SU-DHL-6 (cell line): Measurements from ENCODE around the gene TMEM95.

Experiments used
- H2AFZ ChIP-seq: fragments of 200-600 bp; sonication (generic); 2 replicates; pipeline ENCODE4 v1.6.1; 2014; ENCODE audit warnings: low read depth, mild to moderate bottlenecking, moderate library complexity, mixed read lengths, antibody characterized with exemption, low read length; ENCODE audit not compliant: severe bottlenecking
- H3F3A ChIP-seq: fragments of 200-600 bp; shearing (Covaris generic); 2 replicates; pipeline ENCODE4 v1.6.0; 2016; ENCODE audit warnings: antibody characterized with exemption, mild to moderate bottlenecking; ENCODE audit not compliant: insufficient read depth
- H3K27ac ChIP-seq: fragments of 200-600 bp; sonication (generic); 2 replicates; pipeline ENCODE4 v1.5.1; 2016; ENCODE audit warnings: low read depth, mild to moderate bottlenecking, low read length, moderate library complexity, mixed read lengths
- H3K27me3 ChIP-seq: fragments of 200-600 bp; sonication (generic), shearing (Covaris generic); 2 replicates; pipeline ENCODE4 v1.6.0; 2014; ENCODE audit warnings: mild to moderate bottlenecking, low read length
- H3K36me3 ChIP-seq: fragments of 200-600 bp; sonication (generic); 2 replicates; pipeline ENCODE4 v1.6.1; 2014; ENCODE audit warnings: mild to moderate bottlenecking, low read length, mixed read lengths
- H3K4me2 ChIP-seq: fragments of 300-600, 200-600 bp; shearing (Covaris generic), sonication (generic); 2 replicates; pipeline ENCODE4 v1.6.0; 2014; ENCODE audit warnings: low read length, low read depth, mild to moderate bottlenecking; ENCODE audit not compliant: poor library complexity, severe bottlenecking
- H3K4me3 ChIP-seq: fragments of 200-600 bp; sonication (generic); 2 replicates; pipeline ENCODE4 v1.5.1; 2014; ENCODE audit warnings: antibody characterized with exemption, low read length, mild to moderate bottlenecking, mixed read lengths; ENCODE audit not compliant: insufficient read depth, poor library complexity, severe bottlenecking
- H3K79me2 ChIP-seq: fragments of 200-600 bp; sonication (generic); 2 replicates; pipeline ENCODE4 v1.6.1; 2014; ENCODE audit warnings: mild to moderate bottlenecking, low read length, moderate library complexity; ENCODE audit not compliant: insufficient read depth
- H3K9ac ChIP-seq: fragments of 200-600 bp; sonication (generic); 2 replicates; pipeline ENCODE4 v1.7.0; 2014; ENCODE audit warnings: mild to moderate bottlenecking, low read length
- H3K9me2 ChIP-seq: fragments of 200-600 bp; sonication (generic); replicated peaks from 2 replicates; pipeline ENCODE4 v1.6.1; 2014; ENCODE audit warnings: low read length; ENCODE audit not compliant: insufficient read depth
- H3K9me3 ChIP-seq: fragments of 200-600 bp; sonication (generic); 2 replicates; pipeline ENCODE4 v1.6.1; 2014; ENCODE audit warnings: low read length, mixed read lengths; ENCODE audit not compliant: insufficient read depth
- H4K20me1 ChIP-seq: fragments of 200-600 bp; sonication (generic); 2 replicates; pipeline ENCODE4 v1.6.1; 2014; ENCODE audit warnings: low read depth, mild to moderate bottlenecking, antibody characterized with exemption, low read length, moderate library complexity, mixed read lengths
- CTCF ChIP-seq: fragments of 200-600 bp; sonication (generic); IDR thresholded peaks from one replicate; pipeline ENCODE4 v1.5.1; 2017; ENCODE audit warnings: antibody characterized with exemption, mild to moderate bottlenecking, low read length, moderate library complexity; ENCODE audit not compliant: insufficient read depth, poor library complexity, severe bottlenecking
- EZH2phosphoT487 ChIP-seq: fragments of 200-600 bp; sonication (generic), shearing (Covaris generic); conservative IDR thresholded peaks from 2 replicates; pipeline ENCODE4 v1.6.1; 2018; ENCODE audit warnings: mild to moderate bottlenecking, antibody characterized with exemption, low read length, moderate library complexity, mixed read lengths

Gene TMEM95

GRCh38 chr17:7383742-7384488 is 29.0 kb downstream of the TMEM95 start:
- Histone ChIP-seq H3K27ac (peak overlapping the region; percentile 48), H3K4me2 (peak overlapping the region; percentile 79), H3K9ac (peak overlapping the region; percentile 73), H3F3A (no peaks in the 10 kb centered on the region), H2AFZ (peak overlapping the region; percentile 94), H3K36me3 (no peaks in the 10 kb centered on the region), H3K9me3 (peaks cover 9% of the 10 kb centered on the region; the same call in 1 of the 2 replicates), H4K20me1 (no peaks in the 10 kb centered on the region), H3K9me2 (no peaks in the 10 kb centered on the region), H3K27me3 (no peaks in the 10 kb centered on the region), H3K4me3 (peak overlapping the region; percentile 77), H3K79me2 (no peaks in the 10 kb centered on the region)
- TF ChIP-seq CTCF (no peak), EZH2phosphoT487 (no peak)

GRCh38 chr17:7384489-7385081 is 29.6 kb downstream of the TMEM95 start:
- no peaks in the 10 kb centered on the region for H3K27me3 ChIP-seq
- peak overlapping the region; percentile 77 for H3K4me3 ChIP-seq
- no peaks in the 10 kb centered on the region for H3K9me2 ChIP-seq
- TF ChIP-seq CTCF = no peak
- H3K9me3 ChIP-seq = peaks cover 3% of the 10 kb centered on the region; the same call in 1 of the 2 replicates
- H3F3A ChIP-seq = no peaks in the 10 kb centered on the region
- peak overlapping the region; percentile 94 for H2AFZ ChIP-seq
- no peaks in the 10 kb centered on the region for H3K79me2 ChIP-seq
- peak overlapping the region; percentile 48 for H3K27ac ChIP-seq
- no peaks in the 10 kb centered on the region for H3K36me3 ChIP-seq
- no peaks in the 10 kb centered on the region for H4K20me1 ChIP-seq
- H3K9ac ChIP-seq = peak overlapping the region; percentile 73
- H3K4me2 ChIP-seq = peak overlapping the region; percentile 79

- TF ChIP-seq CTCF (no peak), EZH2phosphoT487 (no peak)
- 0 out of 2 replicates have a peak, but pooled peaks cover 3% of the 10 kb centered on the region for H3F3A ChIP-seq
- no peaks in the 10 kb centered on the region for H3K36me3 ChIP-seq
- H3K4me2 ChIP-seq = no peak overlapping the region
- H2AFZ ChIP-seq = no peak overlapping the region
- no peak overlapping the region for H3K27ac ChIP-seq
- no peaks in the 10 kb centered on the region for H3K9me3 ChIP-seq
- no peaks in the 10 kb centered on the region for H3K27me3 ChIP-seq
- H3K4me3 ChIP-seq = no peak overlapping the region
- no peaks in the 10 kb centered on the region for H3K9me2 ChIP-seq
- H4K20me1 ChIP-seq = no peaks in the 10 kb centered on the region
- no peak overlapping the region for H3K9ac ChIP-seq
- no peaks in the 10 kb centered on the region for H3K79me2 ChIP-seq
Observed at GRCh38 chr17:7388856-7389255, 33.9 kb downstream of the TMEM95 start.
